Liver (tissue), 9 donors: ENCODE measurements around the gene TEX264. TPM values are rescaled to one million over a fixed set of nuclear protein-coding genes. Genes with fewer than 3 reads are reported as not detected.

Source experiments
- DNase-seq: peaks from one replicate; pipeline ENCODE4 v3.0.0-alpha.2; 2017; ENCODE audit warnings: low spot score
- H3K27ac ChIP-seq, 2 donors: one replicate each; pipeline ENCODE4 v1.7.0; 2013; ENCODE audit warnings: inconsistent platforms in 2 of 2, low read length in 2 of 2, control low read depth in 1 of 2, low read depth in 1 of 2, mild to moderate bottlenecking in 1 of 2
- H3K27me3 ChIP-seq, 4 donors: one replicate each; pipeline versions ENCODE4 v1.6.1 to v1.7.0; 2013; ENCODE audit warnings: low read length in 3 of 4, inconsistent platforms in 1 of 4, mild to moderate bottlenecking in 1 of 4, moderate library complexity in 1 of 4; ENCODE audit not compliant: control insufficient read depth in 4 of 4, insufficient read depth in 4 of 4
- H3K36me3 ChIP-seq, 4 donors: one replicate each; pipeline versions ENCODE4 v1.6.1 to v1.7.0; 2013; ENCODE audit warnings: low read length in 3 of 4, mild to moderate bottlenecking in 3 of 4, low read depth in 1 of 4, moderate library complexity in 1 of 4; ENCODE audit not compliant: control insufficient read depth in 4 of 4, insufficient read depth in 3 of 4
- H3K4me1 ChIP-seq, 4 donors: one replicate each; pipeline versions ENCODE4 v1.6.1 to v1.7.0; 2013; ENCODE audit warnings: low read length in 3 of 4, mild to moderate bottlenecking in 3 of 4, moderate library complexity in 1 of 4; ENCODE audit not compliant: control insufficient read depth in 4 of 4, insufficient read depth in 4 of 4
- H3K4me3 ChIP-seq, 3 donors: one replicate each; pipeline versions ENCODE4 v1.6.1 to v1.7.0; 2013; ENCODE audit warnings: low read length in 3 of 3, control low read depth in 1 of 3, low read depth in 1 of 3, mild to moderate bottlenecking in 1 of 3
- H3K9ac ChIP-seq, 2 donors: one replicate each; pipeline ENCODE4 v1.7.0; 2013; ENCODE audit warnings: low read length in 2 of 2, mild to moderate bottlenecking in 2 of 2, moderate library complexity in 2 of 2, control low read depth in 1 of 2, low read depth in 1 of 2
- H3K9me3 ChIP-seq, 4 donors: one replicate each; pipeline versions ENCODE4 v1.6.1 to v1.7.0; 2013; ENCODE audit warnings: low read length in 3 of 4; ENCODE audit not compliant: control insufficient read depth in 4 of 4
- ATF3 ChIP-seq: IDR thresholded peaks from 2 replicates; pipeline ENCODE4 v1.6.1; 2016; ENCODE audit warnings: antibody characterized with exemption
- CTCF ChIP-seq: fragments of 150-350 bp; IDR thresholded peaks from 2 replicates; pipeline ENCODE4 v1.5.1; 2017; ENCODE audit warnings: improper control_type of control experiment, low read depth, low read length; ENCODE audit not compliant: missing input control
- EGR1 ChIP-seq, 2 donors: IDR thresholded peaks; 2 replicates each; pipeline ENCODE4 v1.6.1; 2016 to 2018; ENCODE audit warnings: antibody characterized with exemption in 2 of 2, low read depth in 2 of 2
- FOXA2 ChIP-seq: IDR thresholded peaks from 2 replicates; pipeline ENCODE4 v1.6.1; 2016; ENCODE audit warnings: antibody characterized with exemption
- GABPA ChIP-seq, 2 donors: IDR thresholded peaks in 1 of 2; conservative IDR thresholded peaks in 1 of 2; 2 replicates each; pipeline ENCODE4 v1.6.1; 2016; ENCODE audit warnings: antibody characterized with exemption in 2 of 2, mild to moderate bottlenecking in 1 of 2, moderate library complexity in 1 of 2
- MAX ChIP-seq: IDR thresholded peaks from 2 replicates; pipeline ENCODE4 v1.6.1; 2016; ENCODE audit warnings: antibody characterized with exemption
- NR2F2 ChIP-seq: IDR thresholded peaks from 2 replicates; pipeline ENCODE4 v1.6.1; 2016; ENCODE audit warnings: antibody characterized with exemption
- RAD21 ChIP-seq, 2 donors: IDR thresholded peaks; 2 replicates each; pipeline ENCODE4 v1.6.1; 2016; ENCODE audit warnings: antibody characterized with exemption in 2 of 2, mild to moderate bottlenecking in 2 of 2
- REST ChIP-seq: IDR thresholded peaks from 2 replicates; pipeline ENCODE4 v1.6.1; 2016; ENCODE audit warnings: antibody characterized with exemption, mild to moderate bottlenecking
- TAF1 ChIP-seq: conservative IDR thresholded peaks from 2 replicates; pipeline ENCODE4 v1.6.1; 2016; ENCODE audit warnings: antibody characterized with exemption, mild to moderate bottlenecking
- YY1 ChIP-seq: IDR thresholded peaks from 2 replicates; pipeline ENCODE4 v1.6.1; 2016; ENCODE audit warnings: antibody characterized with exemption, mild to moderate bottlenecking
- ZBTB33 ChIP-seq: IDR thresholded peaks from 2 replicates; pipeline ENCODE4 v1.6.1; 2016; ENCODE audit warnings: antibody characterized with exemption
- WGBS: extraction: QIAGEN DNeasy Blood & Tissue Kit; methylation state at CpG from one replicate; pipeline ENCODE4 v1.1.7; 2013; 5-methylcytosine and 5-hydroxymethylcytosine counted together
- polyA plus RNA-seq, 2 donors: library from polyadenylated mRNA; stranded (reverse) in 1 of 2; unstranded in 1 of 2; fragments of 200-250 nt in 1 of 2; fragments of >200 nt in 1 of 2; fragmentation: Nextera tagmentation in 1 of 2; extraction: Ambion mirVana in 1 of 2; gene quantifications; one replicate each; pipeline versions ENCODE4 v1.2.1 to v1.2.3, GENCODE V29; 2013 to 2015
- total RNA-seq, 2 donors: library from RNA; depleted of rRNA; stranded (reverse); fragments of >200 nt; gene quantifications; one replicate each; pipeline ENCODE4 v1.2.3, GENCODE V29; 2014
- donor health status: healthy.
- donor health status: healthy.
- donor health status: healthy.
- donor health status: healthy.
- donor health status: healthy.

TEX264 gene
- total and polyA plus RNA-seq, 4 donors: 21.2 to 48.4 (median 35.6) TPM

- no peak overlapping the region for H3K9ac ChIP-seq
- no peak for TF ChIP-seq CTCF
- TF ChIP-seq ZBTB33: no peak
- TF ChIP-seq TAF1: no peak
- no peak for TF ChIP-seq ATF3
- no peak for TF ChIP-seq EGR1 (IDR thresholded peaks at IDR 0.05; ENCODE audit: low read depth in 2 of 2)
- TF ChIP-seq NR2F2: no peak
- TF ChIP-seq FOXA2: no peak
- TF ChIP-seq MAX: no peak
- H3K4me1 ChIP-seq: no peaks in the 10 kb centered on the region
- no peaks in the 10 kb centered on the region for H3K36me3 ChIP-seq
- no peaks in the 10 kb centered on the region for H3K9me3 ChIP-seq
- WGBS: 82% methylated on average over 4 of the region's 4 CpGs
- no peak overlapping the region for H3K27ac ChIP-seq
- DNase-seq: no peak
- H3K27me3 ChIP-seq: peaks cover 0 to 5% (median 0%) of the 10 kb centered on the region in 4 donors
- no peak overlapping the region for H3K4me3 ChIP-seq
These were observed 63.0 kb downstream of the TEX264 start for GRCh38 chr3:51733859-51734571.

GRCh38 chr3:51734572-51734907 is 63.5 kb downstream of the TEX264 start:
- Histone ChIP-seq H3K9me3 (no peaks in the 10 kb centered on the region), H3K27ac (no peak overlapping the region), H3K27me3 (peaks cover 0 to 5% (median 0%) of the 10 kb centered on the region in 4 donors), H3K9ac (no peak overlapping the region), H3K36me3 (no peaks in the 10 kb centered on the region), H3K4me3 (no peak overlapping the region), H3K4me1 (no peaks in the 10 kb centered on the region)
- TF ChIP-seq ZBTB33 (no peak), REST (no peak), GABPA (IDR thresholded peaks at IDR 0.05 in 1 of 2, conservative IDR thresholded peaks at IDR 0.05 in 1 of 2) (no peak), NR2F2 (no peak), YY1 (no peak), RAD21 (IDR thresholded peaks at IDR 0.05) (no peak), MAX (no peak), CTCF (no peak)
- DNase-seq: no peak
- 34% methylated on average over 3 of the region's 3 CpGs for WGBS
